Gastrocnemius medialis (tissue), 4 donors: ENCODE data around the gene GOLGA8B. TPM values are rescaled to one million over a fixed set of nuclear protein-coding genes. Genes with fewer than 3 reads are reported as not detected.
A peak's percentile ranks its signal among the peaks of the same experiment; 100 is the strongest.
"Not testable (repeated sequence)": the region's sequence is repeated elsewhere in the genome, so short reads cannot be mapped to it uniquely, and the experiment has no call there.

ENCODE experiments used
- ATAC-seq, 2 donors: fragments of 150-250 bp; one replicate each; pipeline ENCODE4 v1.9.1; 2016
- DNase-seq, 2 donors: peaks; one replicate each; pipeline ENCODE4 v3.0.0-alpha.2; 2019
- H3K27ac ChIP-seq, 4 donors: fragments of 200-600 bp; sonication (generic); 1 replicate in 1 of 4; 2 replicates in 3 of 4; pipeline ENCODE4 v1.5.1; 2016 to 2018; ENCODE audit warnings: mild to moderate bottlenecking in 2 of 4, moderate library complexity in 1 of 4
- H3K27me3 ChIP-seq, 3 donors: fragments of 200-600 bp; sonication (generic) in 2 of 3; 1 replicate in 1 of 3; 2 replicates in 2 of 3; pipeline versions ENCODE4 v1.5.1 to v1.6.0; 2016 to 2019; ENCODE audit warnings: mild to moderate bottlenecking in 1 of 3, moderate library complexity in 1 of 3
- H3K36me3 ChIP-seq, 2 donors: fragments of 200-600 bp; sonication (generic) in 1 of 2; one replicate each; pipeline ENCODE4 v1.5.1; 2017 to 2018
- H3K4me1 ChIP-seq, 2 donors: fragments of 200-600 bp; sonication (generic) in 1 of 2; one replicate each; pipeline ENCODE4 v1.5.1; 2016 to 2017; ENCODE audit warnings: mild to moderate bottlenecking in 2 of 2
- H3K4me3 ChIP-seq, 4 donors: fragments of 200-600 bp; sonication (generic) in 3 of 4; 1 replicate in 1 of 4; 2 replicates in 3 of 4; pipeline ENCODE4 v1.5.1; 2016 to 2019; ENCODE audit warnings: mild to moderate bottlenecking in 2 of 4
- H3K9me3 ChIP-seq, 3 donors: fragments of 200-600 bp; sonication (generic) in 2 of 3; 1 replicate in 1 of 3; 2 replicates in 2 of 3; pipeline ENCODE4 v1.5.1; 2016 to 2019
- POLR2A ChIP-seq, 2 donors: fragments of 450-650 bp; IDR thresholded peaks; one replicate each; pipeline ENCODE4 v1.6.1; 2017; ENCODE audit warnings: antibody characterized with exemption in 2 of 2, mild to moderate bottlenecking in 2 of 2, moderate library complexity in 2 of 2
- in situ Hi-C, 4 donors: fragments of 200-750 bp; cut with MboI; loops; one replicate each; pipeline versions ENCODE4 v1.15.0 to v1.8.0; 2017; ENCODE audit warnings: low sequenced_read_pairs in 4 of 4
- intact Hi-C: fragments of 100-400 bp; cut with DNase I; formaldehyde crosslinking; loops from one replicate; pipeline ENCODE4 v1.15.1; 2023; ENCODE audit warnings: low total_unique reads
- total RNA-seq, 4 donors: library from RNA; depleted of rRNA; stranded (reverse); fragments of >200 nt; gene quantifications; one replicate each; pipeline versions ENCODE4 v1.1.0 to v1.2.3, GENCODE V29; 2016
- TF ChIP-seq, protein P1 (sequence below), 5 experiments: fragments of 450-650 bp in 3 of 5; fragments of 200-600 bp in 2 of 5; sonication (generic) in 2 of 5; IDR thresholded peaks in 4 of 5; conservative IDR thresholded peaks in 1 of 5; 1 replicate in 4 of 5; 2 replicates in 1 of 5; pipeline ENCODE4 v1.5.1; 2016 to 2019; ENCODE audit warnings: antibody characterized with exemption in 5 of 5, mild to moderate bottlenecking in 3 of 5, moderate library complexity in 3 of 5

GOLGA8B gene
- 10 to 100 TPM in 2 of 4 donors, 1 to 10 TPM in 2; 2.5 to 55.5 (median 22.9) TPM for total RNA-seq

DNA sequence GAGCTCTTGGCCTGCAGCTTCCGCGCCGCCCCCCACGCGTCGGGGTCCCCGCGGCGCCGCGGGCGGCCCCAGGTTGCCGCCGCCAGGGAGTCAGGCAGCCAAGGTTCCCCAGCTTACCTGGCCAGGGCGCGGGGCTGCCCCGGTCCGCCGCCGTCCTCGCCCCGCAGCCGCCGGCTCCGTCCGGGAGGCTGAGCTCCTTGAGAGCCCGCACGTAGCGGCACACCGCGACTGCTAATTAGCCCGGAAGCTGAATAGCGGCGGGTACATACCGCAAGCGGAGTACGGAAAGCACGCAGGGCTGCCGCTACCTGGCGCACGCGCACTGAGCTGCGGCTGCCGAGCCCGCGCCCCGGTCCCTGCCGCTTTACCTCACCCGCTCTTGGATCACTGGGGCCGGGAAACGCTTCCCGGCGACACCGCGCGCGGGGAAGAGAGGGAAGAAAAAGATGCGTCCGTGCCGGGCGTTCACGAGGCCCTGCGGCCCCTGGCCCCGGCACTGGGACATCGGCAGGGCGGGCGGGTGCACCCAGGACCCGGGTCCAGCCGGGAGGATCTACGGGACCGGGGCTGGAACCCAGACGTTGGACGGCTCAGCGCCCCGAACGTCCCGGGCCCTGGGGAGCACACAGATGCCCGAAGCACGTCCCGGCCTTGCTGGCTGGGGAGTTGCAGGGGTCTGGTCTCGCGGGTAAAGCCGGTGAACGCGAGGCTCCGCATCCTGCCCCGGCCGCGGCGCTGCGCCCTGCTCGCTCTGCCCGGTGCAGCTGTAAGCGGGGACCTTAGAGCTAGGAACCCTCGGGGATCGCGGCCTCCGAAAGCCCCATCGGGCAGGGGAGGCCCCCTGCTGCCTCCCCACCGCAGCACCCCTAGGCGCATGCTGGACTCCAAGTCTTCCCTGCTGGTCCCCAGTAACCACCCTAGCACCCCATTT is at the start of gene GOLGA8B:
GOLGA8B (minus strand) TSS at position 253 of the 931 bp plus-strand sequence. CDS start 47,739 bp downstream, outside the sequence.
- in situ Hi-C loops (loop anchor here in 1 of 4 donors (10.0 kb wide), 1 partner anchor 69 kb away; no protein-coding TSS in a partner anchor), intact Hi-C loops (loop anchor here (10.0 kb wide), 3 partner anchors 149 to 479 kb away; partner anchors contain the start of genes EMC7, GOLGA8A, NOP10 and NUTM1)
- TF ChIP-seq, protein P1, sequence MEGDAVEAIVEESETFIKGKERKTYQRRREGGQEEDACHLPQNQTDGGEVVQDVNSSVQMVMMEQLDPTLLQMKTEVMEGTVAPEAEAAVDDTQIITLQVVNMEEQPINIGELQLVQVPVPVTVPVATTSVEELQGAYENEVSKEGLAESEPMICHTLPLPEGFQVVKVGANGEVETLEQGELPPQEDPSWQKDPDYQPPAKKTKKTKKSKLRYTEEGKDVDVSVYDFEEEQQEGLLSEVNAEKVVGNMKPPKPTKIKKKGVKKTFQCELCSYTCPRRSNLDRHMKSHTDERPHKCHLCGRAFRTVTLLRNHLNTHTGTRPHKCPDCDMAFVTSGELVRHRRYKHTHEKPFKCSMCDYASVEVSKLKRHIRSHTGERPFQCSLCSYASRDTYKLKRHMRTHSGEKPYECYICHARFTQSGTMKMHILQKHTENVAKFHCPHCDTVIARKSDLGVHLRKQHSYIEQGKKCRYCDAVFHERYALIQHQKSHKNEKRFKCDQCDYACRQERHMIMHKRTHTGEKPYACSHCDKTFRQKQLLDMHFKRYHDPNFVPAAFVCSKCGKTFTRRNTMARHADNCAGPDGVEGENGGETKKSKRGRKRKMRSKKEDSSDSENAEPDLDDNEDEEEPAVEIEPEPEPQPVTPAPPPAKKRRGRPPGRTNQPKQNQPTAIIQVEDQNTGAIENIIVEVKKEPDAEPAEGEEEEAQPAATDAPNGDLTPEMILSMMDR (IDR thresholded peaks at IDR 0.05 in 4 of 5, conservative IDR thresholded peaks at IDR 0.05 in 1 of 5) = no peak
- peak; percentile 37 to 70 for TF ChIP-seq POLR2A (IDR thresholded peaks at IDR 0.05)
- Histone ChIP-seq H3K4me3 (peak within 1 kb of the TSS; percentile 73 to 90 (median 80)), H3K27me3 (no peaks in the 10 kb centered on the region), H3K36me3 (no peaks in the 10 kb centered on the region), H3K9me3 (no peaks in the 10 kb centered on the region), H3K4me1 (peaks cover 13 to 19% of the 10 kb centered on the region in 2 donors), H3K27ac (peak within 1 kb of the TSS; percentile 8 to 57 (median 36))
- ATAC-seq = peak; percentile 78 to 82
- peak; percentile 36 to 50 for DNase-seq

GRCh38 chr15:34633165-34633564 is 49.7 kb upstream of the GOLGA8B start:
- in situ Hi-C loops, H3K4me1 ChIP-seq, H3K4me3 ChIP-seq, H3K27ac ChIP-seq, DNase-seq, ATAC-seq, H3K9me3 ChIP-seq, H3K36me3 ChIP-seq, H3K27me3 ChIP-seq, intact Hi-C loops: not testable (repeated sequence)

DNA sequence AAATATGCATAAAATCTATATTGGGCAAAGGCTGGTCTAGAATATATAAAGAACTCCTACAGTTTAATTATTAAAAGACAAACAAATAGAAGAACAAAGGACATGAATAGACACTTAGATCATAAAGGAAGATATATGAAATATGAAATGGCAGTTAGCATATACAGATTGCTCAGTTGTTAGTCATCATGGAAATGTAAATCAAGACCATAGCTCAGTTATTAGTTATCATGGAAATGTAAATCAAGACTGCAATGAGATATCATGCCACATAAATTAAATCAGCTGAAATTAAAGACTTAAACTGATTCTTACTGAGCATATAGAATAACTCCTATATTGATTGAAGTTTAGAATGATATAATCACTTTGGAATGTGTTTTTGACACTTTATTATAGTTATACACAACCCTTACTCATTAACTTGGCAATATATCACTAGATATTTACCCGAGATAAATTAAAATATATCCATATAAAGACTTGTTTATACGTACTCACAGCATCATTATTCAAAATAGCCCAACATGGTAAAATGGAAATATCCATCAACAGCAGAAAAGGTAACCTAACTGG is 45.2 kb upstream of the GOLGA8B start:
- intact Hi-C loops = loop anchor here (10.0 kb wide), 1 partner anchor 1076 kb away; no protein-coding TSS in a partner anchor
- Histone ChIP-seq H3K27ac (no peak overlapping the region), H3K4me3 (no peak overlapping the region), H3K9me3 (no peaks in the 10 kb centered on the region), H3K4me1 (no peaks in the 10 kb centered on the region), H3K27me3 (no peaks in the 10 kb centered on the region), H3K36me3 (no peaks in the 10 kb centered on the region)
- TF ChIP-seq, protein P1 (IDR thresholded peaks at IDR 0.05 in 4 of 5, conservative IDR thresholded peaks at IDR 0.05 in 1 of 5) = no peak
- no peak for TF ChIP-seq POLR2A (IDR thresholded peaks at IDR 0.05)
- no peak for DNase-seq
- ATAC-seq = no peak
- in situ Hi-C loops = loop anchor here in 1 of 4 donors (10.0 kb wide), 1 partner anchor 296 kb away; no protein-coding TSS in a partner anchor

DNA sequence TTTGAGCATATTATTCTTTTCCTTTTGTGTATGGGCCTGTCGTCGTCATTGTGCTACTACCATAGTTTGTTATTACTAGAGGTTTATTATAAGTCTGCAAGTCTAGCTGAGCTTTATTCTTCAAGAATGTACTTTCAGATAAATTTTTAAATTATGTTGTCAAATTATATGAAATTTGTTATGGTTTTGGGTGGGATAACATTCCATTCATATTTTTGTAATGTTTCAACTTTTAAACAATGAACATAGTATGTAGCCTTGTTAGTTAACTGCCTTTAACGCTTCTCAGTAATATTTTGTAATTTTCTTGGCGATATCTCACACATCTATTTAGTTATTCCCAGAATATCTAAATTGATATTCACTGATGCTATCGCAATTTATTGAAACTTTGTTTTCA is 41.6 kb upstream of the GOLGA8B start:
- no peaks in the 10 kb centered on the region for H3K36me3 ChIP-seq
- no peak for ATAC-seq
- peaks cover 0 to 16% of the 10 kb centered on the region in 2 donors for H3K4me1 ChIP-seq
- H3K27me3 ChIP-seq = peaks cover 0 to 5% (median 0%) of the 10 kb centered on the region in 3 donors
- no peaks in the 10 kb centered on the region for H3K9me3 ChIP-seq
- intact Hi-C loops (loop anchor here (10.0 kb wide), 1 partner anchor 1080 kb away; no protein-coding TSS in a partner anchor), in situ Hi-C loops (loop anchor here in 1 of 4 donors (10.0 kb wide), 1 partner anchor 300 kb away; no protein-coding TSS in a partner anchor)
- TF ChIP-seq, protein P1 (IDR thresholded peaks at IDR 0.05 in 4 of 5, conservative IDR thresholded peaks at IDR 0.05 in 1 of 5) = no peak
- TF ChIP-seq POLR2A (IDR thresholded peaks at IDR 0.05) = no peak
- no peak for DNase-seq
- H3K4me3 ChIP-seq = no peak overlapping the region
- no peak overlapping the region for H3K27ac ChIP-seq
